SH-SY5Y (cell line): ENCODE measurements around the gene ANKMY1.

Experiments
- GATA2 ChIP-seq: IDR thresholded peaks from 2 replicates; pipeline ENCODE4 v1.6.1; 2011; ENCODE audit warnings: mild to moderate bottlenecking, low read depth, low read length
- GATA3 ChIP-seq: IDR thresholded peaks from 2 replicates; pipeline ENCODE4 v1.6.1; 2011; ENCODE audit warnings: low read depth, mild to moderate bottlenecking, low read length, moderate library complexity

ANKMY1 gene

GRCh38 chr2:240432820-240433801 is 124.7 kb downstream of the ANKMY1 start:
- TF ChIP-seq GATA3 (no peak), GATA2 (no peak)

- TF ChIP-seq GATA3 (no peak), GATA2 (no peak)
These were observed 125.4 kb downstream of the ANKMY1 start for GRCh38 chr2:240432430-240432819.

GRCh38 chr2:240431661-240432424 is 125.9 kb downstream of the ANKMY1 start:
- TF ChIP-seq GATA2 (no peak), GATA3 (no peak)

- no peak for TF ChIP-seq GATA2
- no peak for TF ChIP-seq GATA3
These were observed 126.5 kb downstream of the ANKMY1 start for GRCh38 chr2:240431271-240431660.

GRCh38 chr2:240430595-240430994 is 127.2 kb downstream of the ANKMY1 start:
- TF ChIP-seq GATA3 = no peak
- no peak for TF ChIP-seq GATA2

- TF ChIP-seq GATA3 (no peak), GATA2 (no peak)
These were observed 127.8 kb downstream of the ANKMY1 start for GRCh38 chr2:240429872-240430491.
